Measurements from ENCODE around the gene ANO4. TPM values are rescaled to one million over a fixed set of nuclear protein-coding genes. Genes with fewer than 3 reads are reported as not detected.
"Not testable (repeated sequence)": the region's sequence is repeated elsewhere in the genome, so short reads cannot be mapped to it uniquely, and the experiment has no call there.

Gene ANO4
- total RNA-seq, 1 donor from 2014 or later, result 0.13 TPM

GRCh38 chr12:101089271-101089670, 294.7 kb downstream of the ANO4 start:
- no peaks in the 10 kb centered on the region for H3K27me3 ChIP-seq (ENCODE audit: control insufficient read depth, insufficient read depth, low read length)
- no peak overlapping the region for H3K4me3 ChIP-seq (ENCODE audit: low read depth, low read length)
- no peak for TF ChIP-seq CTCF (IDR thresholded peaks at IDR 0.05; ENCODE audit: insufficient read depth, low read length, poor library complexity, severe bottlenecking)
- no peak for DNase-seq (ENCODE audit: low read depth)
- no peaks in the 10 kb centered on the region for H3K36me3 ChIP-seq (ENCODE audit: control insufficient read depth, insufficient read depth, low read length)

GRCh38 chr12:101090222-101090621, 295.6 kb downstream of the ANO4 start:
- H3K27me3 ChIP-seq (ENCODE audit: control insufficient read depth, insufficient read depth, low read length); H3K4me3 ChIP-seq (ENCODE audit: low read depth, low read length); DNase-seq (ENCODE audit: low read depth); H3K36me3 ChIP-seq (ENCODE audit: control insufficient read depth, insufficient read depth, low read length): not testable (repeated sequence)

GRCh38 chr12:101097829-101098580, 303.4 kb downstream of the ANO4 start:
- TF ChIP-seq CTCF (IDR thresholded peaks at IDR 0.05; ENCODE audit: insufficient read depth, low read length, poor library complexity, severe bottlenecking), result no peak
- H3K4me3 ChIP-seq (ENCODE audit: low read depth, low read length), result no peak overlapping the region
- H3K36me3 ChIP-seq (ENCODE audit: control insufficient read depth, insufficient read depth, low read length), result no peaks in the 10 kb centered on the region
- no peaks in the 10 kb centered on the region for H3K27me3 ChIP-seq (ENCODE audit: control insufficient read depth, insufficient read depth, low read length)
- peak; percentile 56 for DNase-seq (ENCODE audit: low read depth)

- DNase-seq (ENCODE audit: low read depth), result no peak
- H3K27me3 ChIP-seq (ENCODE audit: control insufficient read depth, insufficient read depth, low read length), result no peaks in the 10 kb centered on the region
- no peak overlapping the region for H3K4me3 ChIP-seq (ENCODE audit: low read depth, low read length)
- H3K36me3 ChIP-seq (ENCODE audit: control insufficient read depth, insufficient read depth, low read length), result no peaks in the 10 kb centered on the region
- no peak for TF ChIP-seq CTCF (IDR thresholded peaks at IDR 0.05; ENCODE audit: insufficient read depth, low read length, poor library complexity, severe bottlenecking)
Measured at GRCh38 chr12:101107032-101107763, 312.6 kb downstream of the ANO4 start.

- no peak for TF ChIP-seq CTCF (IDR thresholded peaks at IDR 0.05; ENCODE audit: insufficient read depth, low read length, poor library complexity, severe bottlenecking)
- Histone ChIP-seq H3K27me3 (ENCODE audit: control insufficient read depth, insufficient read depth, low read length) (no peaks in the 10 kb centered on the region), H3K36me3 (ENCODE audit: control insufficient read depth, insufficient read depth, low read length) (no peaks in the 10 kb centered on the region), H3K4me3 (ENCODE audit: low read depth, low read length) (no peak overlapping the region)
- DNase-seq (ENCODE audit: low read depth), result no peak
Measured at GRCh38 chr12:101108130-101108529, 313.6 kb downstream of the ANO4 start.

- TF ChIP-seq CTCF (IDR thresholded peaks at IDR 0.05; ENCODE audit: insufficient read depth, low read length, poor library complexity, severe bottlenecking), result no peak
- Histone ChIP-seq H3K27me3 (ENCODE audit: control insufficient read depth, insufficient read depth, low read length) (no peaks in the 10 kb centered on the region), H3K36me3 (ENCODE audit: control insufficient read depth, insufficient read depth, low read length) (no peaks in the 10 kb centered on the region), H3K4me3 (ENCODE audit: low read depth, low read length) (no peak overlapping the region)
- no peak for DNase-seq (ENCODE audit: low read depth)
Measured at GRCh38 chr12:101110866-101111265, 316.3 kb downstream of the ANO4 start.
